Measurements from ENCODE around the gene MAGEA10. TPM values are rescaled to one million over a fixed set of nuclear protein-coding genes. Genes with fewer than 3 reads are reported as not detected.

Gene MAGEA10
- total and polyA plus RNA-seq, 2 donors (not counting 1 experiment from before 2014, with no cell fraction given), result not detected

- Histone ChIP-seq H3K36me3 (replicated peaks in 1 of 2; ENCODE audit: control extremely low read depth in 1 of 2, control insufficient read depth in 1 of 2, extremely low read depth in 1 of 2, insufficient read depth in 2 of 2, low read length in 1 of 2) (no peaks in the 10 kb centered on the region), H3K4me1 (ENCODE audit: control insufficient read depth in 2 of 2, insufficient read depth in 2 of 2, low read length in 2 of 2) (no peaks in the 10 kb centered on the region), H3K4me2 (replicated peaks; ENCODE audit: low read depth, low read length, poor library complexity, severe bottlenecking) (no peak overlapping the region), H3K27me3 (replicated peaks in 1 of 4; ENCODE audit: control extremely low read depth in 1 of 4, control insufficient read depth in 3 of 4, insufficient read depth in 4 of 4, low read length in 3 of 4) (no peaks in the 10 kb centered on the region), H3K27ac (ENCODE audit: low read length in 2 of 2) (no peak overlapping the region), H3K4me3 (ENCODE audit: control extremely low read depth in 1 of 5, extremely low read depth in 1 of 5, insufficient read depth in 1 of 5, low read depth in 2 of 5, low read length in 4 of 5) (no peak overlapping the region), H3K79me2 (ENCODE audit: control insufficient read depth, insufficient read depth, low read length) (no peaks in the 10 kb centered on the region), H2AFZ (ENCODE audit: insufficient read depth, low read depth, low read length, poor library complexity, severe bottlenecking) (no peak overlapping the region), H4K20me1 (ENCODE audit: control insufficient read depth, insufficient read depth, low read length, poor library complexity, severe bottlenecking) (no peaks in the 10 kb centered on the region), H3K9me3 (ENCODE audit: control extremely low read depth in 1 of 3, control insufficient read depth in 2 of 3, insufficient read depth in 1 of 3, low read length in 2 of 3) (no peaks in the 10 kb centered on the region), H3K9ac (ENCODE audit: low read length) (no peak overlapping the region)
- intact Hi-C loops (cut with micrococcal nuclease), result no loop called here
- Mint-ChIP-seq H3K27ac (no peak overlapping the region), H3K27me3 (no peaks in the 10 kb centered on the region), H3K4me3 (no peak overlapping the region), H3K9me3 (ENCODE audit: insufficient read depth) (peaks cover 2% of the 10 kb centered on the region), H3K4me1 (no peaks in the 10 kb centered on the region)
- WGBS (ENCODE audit: insufficient coverage), result no CpG with 5 or more reads among the region's 6 CpGs
- DNase-seq, result no peak
- POLR2A ChIA-PET, result no interaction called here
- no peak for ATAC-seq (ENCODE audit: low read depth)
- CTCF ChIA-PET, result no interaction called here
- TF ChIP-seq EZH2 (IDR thresholded peaks at IDR 0.05; ENCODE audit: borderline replicate concordance, insufficient read depth, low read depth, low read length, poor library complexity, severe bottlenecking) (no peak), CTCF (IDR thresholded peaks at IDR 0.05) (no peak)
These were observed 34.5 kb downstream of the MAGEA10 start for GRCh38 chrX:152103866-152104265.

- Mint-ChIP-seq H3K27ac (no peak overlapping the region), H3K4me1 (no peaks in the 10 kb centered on the region), H3K27me3 (no peaks in the 10 kb centered on the region), H3K9me3 (ENCODE audit: insufficient read depth) (no peaks in the 10 kb centered on the region), H3K4me3 (no peak overlapping the region)
- POLR2A ChIA-PET, result no interaction called here
- Histone ChIP-seq H3K4me2 (replicated peaks; ENCODE audit: low read depth, low read length, poor library complexity, severe bottlenecking) (no peak overlapping the region), H3K4me3 (ENCODE audit: control extremely low read depth in 1 of 5, extremely low read depth in 1 of 5, insufficient read depth in 1 of 5, low read depth in 2 of 5, low read length in 4 of 5) (no peak overlapping the region), H4K20me1 (ENCODE audit: control insufficient read depth, insufficient read depth, low read length, poor library complexity, severe bottlenecking) (no peaks in the 10 kb centered on the region), H2AFZ (ENCODE audit: insufficient read depth, low read depth, low read length, poor library complexity, severe bottlenecking) (no peak overlapping the region), H3K9ac (ENCODE audit: low read length) (no peak overlapping the region), H3K79me2 (ENCODE audit: control insufficient read depth, insufficient read depth, low read length) (no peaks in the 10 kb centered on the region), H3K4me1 (ENCODE audit: control insufficient read depth in 2 of 2, insufficient read depth in 2 of 2, low read length in 2 of 2) (no peaks in the 10 kb centered on the region), H3K9me3 (ENCODE audit: control extremely low read depth in 1 of 3, control insufficient read depth in 2 of 3, insufficient read depth in 1 of 3, low read length in 2 of 3) (no peaks in the 10 kb centered on the region), H3K36me3 (replicated peaks in 1 of 2; ENCODE audit: control extremely low read depth in 1 of 2, control insufficient read depth in 1 of 2, extremely low read depth in 1 of 2, insufficient read depth in 2 of 2, low read length in 1 of 2) (no peaks in the 10 kb centered on the region), H3K27ac (ENCODE audit: low read length in 2 of 2) (no peak overlapping the region), H3K27me3 (replicated peaks in 1 of 4; ENCODE audit: control extremely low read depth in 1 of 4, control insufficient read depth in 3 of 4, insufficient read depth in 4 of 4, low read length in 3 of 4) (no peaks in the 10 kb centered on the region)
- intact Hi-C loops (cut with micrococcal nuclease), result no loop called here
- TF ChIP-seq EZH2 (IDR thresholded peaks at IDR 0.05; ENCODE audit: borderline replicate concordance, insufficient read depth, low read depth, low read length, poor library complexity, severe bottlenecking), result no peak
- no peak for TF ChIP-seq CTCF (IDR thresholded peaks at IDR 0.05)
- DNase-seq (no peak), ATAC-seq (ENCODE audit: low read depth) (no peak)
- no CpG with 5 or more reads among the region's 6 CpGs for WGBS (ENCODE audit: insufficient coverage)
- CTCF ChIA-PET, result no interaction called here
These were observed 52.2 kb downstream of the MAGEA10 start for GRCh38 chrX:152086141-152086540.

Other genes starting within 250 kb of the MAGEA10 start
- gene MAGEA4, start 225.7 kb downstream of the MAGEA10 start, total RNA-seq, result not detected in 2 replicates
- gene MAGEA4, start 225.7 kb downstream of the MAGEA10 start, polyA plus RNA-seq, result not detected in 2 replicates
- gene GABRE, start 163.9 kb downstream of the MAGEA10 start, total RNA-seq, result not detected in 2 replicates
- gene GABRE, start 163.9 kb downstream of the MAGEA10 start, polyA plus RNA-seq, result not detected in 2 replicates

Measured in B cell (primary cell).